Sigmoid colon (tissue), 7 donors: ENCODE results near the gene F10. TPM values are rescaled to one million over a fixed set of nuclear protein-coding genes. Genes with fewer than 3 reads are reported as not detected.

Source experiments
- DNase-seq: peaks from one replicate; pipeline ENCODE4 v3.0.0-alpha.2; 2019
- H3K27ac ChIP-seq, 4 donors: fragments of 200-600 bp; sonication (generic); one replicate each; pipeline ENCODE4 v1.5.1; 2016 to 2019; ENCODE audit warnings: mild to moderate bottlenecking in 1 of 4
- H3K27me3 ChIP-seq, 3 donors: fragments of 200-600 bp; sonication (generic); one replicate each; pipeline ENCODE4 v1.5.1; 2019; ENCODE audit warnings: mild to moderate bottlenecking in 1 of 3
- H3K36me3 ChIP-seq, 4 donors: fragments of 200-600 bp; sonication (generic); one replicate each; pipeline ENCODE4 v1.5.1; 2016 to 2019
- H3K4me1 ChIP-seq, 4 donors: fragments of 200-600 bp; sonication (generic); one replicate each; pipeline ENCODE4 v1.5.1; 2017 to 2019
- H3K4me3 ChIP-seq, 4 donors: fragments of 200-600 bp; sonication (generic); one replicate each; pipeline ENCODE4 v1.5.1; 2017 to 2019; ENCODE audit warnings: mild to moderate bottlenecking in 2 of 4, moderate library complexity in 1 of 4
- H3K9me3 ChIP-seq, 4 donors: fragments of 200-600 bp in 3 of 4; sonication (generic) in 3 of 4; one replicate each; pipeline versions ENCODE4 v1.5.1 to v1.6.1; 2013 to 2019
- EP300 ChIP-seq, 4 donors: sonication (generic); formaldehyde crosslinking; IDR thresholded peaks; one replicate each; pipeline ENCODE4 v1.6.1; 2017; ENCODE audit warnings: antibody characterized with exemption in 4 of 4
- POLR2A ChIP-seq, 2 donors: fragments of 450-650 bp; IDR thresholded peaks; one replicate each; pipeline ENCODE4 v1.6.1; 2016; ENCODE audit warnings: antibody characterized with exemption in 2 of 2, mild to moderate bottlenecking in 2 of 2, moderate library complexity in 2 of 2
- POLR2AphosphoS5 ChIP-seq, 4 donors: sonication (generic); formaldehyde crosslinking; IDR thresholded peaks; one replicate each; pipeline ENCODE4 v1.6.1; 2017; ENCODE audit warnings: antibody characterized with exemption in 4 of 4
- WGBS, 2 donors: extraction: QIAGEN DNeasy Blood & Tissue Kit; methylation state at CpG; one replicate each; pipeline ENCODE4 v1.1.7; 2013; 5-methylcytosine and 5-hydroxymethylcytosine counted together
- intact Hi-C: fragments of 100-400 bp; cut with DNase I; formaldehyde crosslinking; loops from one replicate; pipeline ENCODE4 v1.15.1; 2023
- polyA plus RNA-seq, 3 donors: library from polyadenylated mRNA; stranded (reverse); fragments of 200-250 nt; gene quantifications; one replicate each; pipeline ENCODE4 v1.2.3, GENCODE V29; 2013
- total RNA-seq, 4 donors: library from RNA; depleted of rRNA; stranded (reverse); fragments of >200 nt; gene quantifications; one replicate each; pipeline ENCODE4 v1.1.0, GENCODE V29; 2016
- TF ChIP-seq, protein P1 (sequence below), 4 experiments: fragments of 450-650 bp in 3 of 4; fragments of 200-600 bp in 1 of 4; IDR thresholded peaks; one replicate each; pipeline ENCODE4 v1.5.1; 2016 to 2019; ENCODE audit warnings: antibody characterized with exemption in 4 of 4, mild to moderate bottlenecking in 3 of 4, moderate library complexity in 2 of 4
- donor health status: healthy with polysubstance abuse.
- donor health status: Bipolar disorder and iron deficiency.
- donor health status: healthy.

Gene F10
- total and polyA plus RNA-seq, 7 donors = 2.4 to 10.0 (median 4.9) TPM; not detected in 1

- H3K4me3 ChIP-seq = no peak overlapping the region
- H3K27ac ChIP-seq = no peak overlapping the region
- TF ChIP-seq POLR2A (IDR thresholded peaks at IDR 0.05) (no peak), EP300 (IDR thresholded peaks at IDR 0.05) (no peak), POLR2AphosphoS5 (IDR thresholded peaks at IDR 0.05) (no peak)
- TF ChIP-seq, protein P1, sequence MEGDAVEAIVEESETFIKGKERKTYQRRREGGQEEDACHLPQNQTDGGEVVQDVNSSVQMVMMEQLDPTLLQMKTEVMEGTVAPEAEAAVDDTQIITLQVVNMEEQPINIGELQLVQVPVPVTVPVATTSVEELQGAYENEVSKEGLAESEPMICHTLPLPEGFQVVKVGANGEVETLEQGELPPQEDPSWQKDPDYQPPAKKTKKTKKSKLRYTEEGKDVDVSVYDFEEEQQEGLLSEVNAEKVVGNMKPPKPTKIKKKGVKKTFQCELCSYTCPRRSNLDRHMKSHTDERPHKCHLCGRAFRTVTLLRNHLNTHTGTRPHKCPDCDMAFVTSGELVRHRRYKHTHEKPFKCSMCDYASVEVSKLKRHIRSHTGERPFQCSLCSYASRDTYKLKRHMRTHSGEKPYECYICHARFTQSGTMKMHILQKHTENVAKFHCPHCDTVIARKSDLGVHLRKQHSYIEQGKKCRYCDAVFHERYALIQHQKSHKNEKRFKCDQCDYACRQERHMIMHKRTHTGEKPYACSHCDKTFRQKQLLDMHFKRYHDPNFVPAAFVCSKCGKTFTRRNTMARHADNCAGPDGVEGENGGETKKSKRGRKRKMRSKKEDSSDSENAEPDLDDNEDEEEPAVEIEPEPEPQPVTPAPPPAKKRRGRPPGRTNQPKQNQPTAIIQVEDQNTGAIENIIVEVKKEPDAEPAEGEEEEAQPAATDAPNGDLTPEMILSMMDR (IDR thresholded peaks at IDR 0.05) = no peak
- H3K9me3 ChIP-seq = peaks cover 0 to 3% (median 0%) of the 10 kb centered on the region in 4 donors
- no peaks in the 10 kb centered on the region for H3K36me3 ChIP-seq
- 91 to 94% methylated on average over 9 of the region's 9 CpGs for WGBS, 2 donors
- DNase-seq = no peak
- intact Hi-C loops = loop anchor here (2.0 to 10.0 kb wide), 2 partner anchors 53 to 461 kb away; partner anchors contain the start of genes ATP11A, CUL4A and PCID2
- H3K4me1 ChIP-seq = peaks cover 2 to 24% (median 16%) of the 10 kb centered on the region in 4 donors
- H3K27me3 ChIP-seq = peaks cover 0 to 9% (median 3%) of the 10 kb centered on the region in 3 donors
These were observed 33.5 kb downstream of the F10 start for GRCh38 chr13:113155982-113156655.

GRCh38 chr13:113157206-113157928, 34.8 kb downstream of the F10 start:
- intact Hi-C loops = loop anchor here (10.0 kb wide), 1 partner anchor 463 kb away; the partner anchor contains the start of gene ATP11A
- 84% methylated on average over 12 of the region's 12 CpGs for WGBS, 2 donors

GRCh38 chr13:113157929-113158747, 35.5 kb downstream of the F10 start, which contains the start of gene PROZ:
PROZ (plus strand) TSS chr13:113158648; CDS start chr13:113158661, 13 bp downstream.
- Histone ChIP-seq H3K4me1 (peaks cover 2 to 12% (median 8%) of the 10 kb centered on the region in 4 donors), H3K4me3 (no peak within 1 kb of the TSS), H3K27ac (no peak within 1 kb of the TSS), H3K36me3 (no peaks in the 10 kb centered on the region), H3K27me3 (peaks cover 5 to 21% (median 8%) of the 10 kb centered on the region in 3 donors), H3K9me3 (peaks cover 0 to 3% (median 0%) of the 10 kb centered on the region in 4 donors)
- no peak for DNase-seq
- TF ChIP-seq POLR2A (IDR thresholded peaks at IDR 0.05) (no peak), EP300 (IDR thresholded peaks at IDR 0.05) (no peak), POLR2AphosphoS5 (IDR thresholded peaks at IDR 0.05) (no peak)
- TF ChIP-seq, protein P1 (IDR thresholded peaks at IDR 0.05) = no peak
- intact Hi-C loops = loop anchor here (10.0 kb wide), 1 partner anchor 463 kb away; the partner anchor contains the start of gene ATP11A
- WGBS, 2 donors = 37 to 64% methylated on average over 16 of the region's 16 CpGs

More at GRCh38 chr13:113157206-113157928, 34.8 kb downstream of the F10 start:
- TF ChIP-seq POLR2A (IDR thresholded peaks at IDR 0.05) = no peak
- no peak for TF ChIP-seq EP300 (IDR thresholded peaks at IDR 0.05)
- no peak for TF ChIP-seq POLR2AphosphoS5 (IDR thresholded peaks at IDR 0.05)
- TF ChIP-seq, protein P1 (IDR thresholded peaks at IDR 0.05) = no peak
- H3K27ac ChIP-seq = no peak overlapping the region
- no peak overlapping the region for H3K4me3 ChIP-seq
- peaks cover 2 to 20% (median 15%) of the 10 kb centered on the region in 4 donors for H3K4me1 ChIP-seq
- DNase-seq = no peak
- H3K9me3 ChIP-seq = peaks cover 0 to 3% (median 0%) of the 10 kb centered on the region in 4 donors
- H3K36me3 ChIP-seq = no peaks in the 10 kb centered on the region
- peaks cover 0 to 14% (median 8%) of the 10 kb centered on the region in 3 donors for H3K27me3 ChIP-seq

- Histone ChIP-seq H3K36me3 (no peaks in the 10 kb centered on the region), H3K27ac (no peak overlapping the region), H3K9me3 (peaks cover 0 to 3% (median 0%) of the 10 kb centered on the region in 4 donors), H3K4me3 (no peak overlapping the region), H3K27me3 (peaks cover 5 to 27% (median 8%) of the 10 kb centered on the region in 3 donors), H3K4me1 (peaks cover 0 to 6% (median 4%) of the 10 kb centered on the region in 4 donors)
- intact Hi-C loops = loop anchor here (10.0 kb wide), 1 partner anchor 464 kb away; the partner anchor contains the start of gene ATP11A
- no peak for DNase-seq
- no peak for TF ChIP-seq POLR2AphosphoS5 (IDR thresholded peaks at IDR 0.05)
- TF ChIP-seq, protein P1 (IDR thresholded peaks at IDR 0.05) = no peak
- no peak for TF ChIP-seq EP300 (IDR thresholded peaks at IDR 0.05)
- no peak for TF ChIP-seq POLR2A (IDR thresholded peaks at IDR 0.05)
- 79 to 80% methylated on average over 7 of the region's 7 CpGs for WGBS, 2 donors
These were observed 36.3 kb downstream of the F10 start for GRCh38 chr13:113158946-113159345.
